GM23248 (cell line): ENCODE results near the gene NUP153.

Source experiments
- EZH2 ChIP-seq: fragments of 200-600 bp; sonication (generic); IDR thresholded peaks from 2 replicates; pipeline ENCODE4 v1.6.1; 2018; ENCODE audit warnings: antibody characterized with exemption, mild to moderate bottlenecking; ENCODE audit not compliant: insufficient read depth, poor library complexity, severe bottlenecking
- EZH2phosphoT487 ChIP-seq: fragments of 200-600 bp; sonication (generic); IDR thresholded peaks from 2 replicates; pipeline ENCODE4 v1.6.1; 2018; ENCODE audit warnings: antibody characterized with exemption, moderate library complexity, mild to moderate bottlenecking, low read depth; ENCODE audit not compliant: insufficient read depth

DNA sequence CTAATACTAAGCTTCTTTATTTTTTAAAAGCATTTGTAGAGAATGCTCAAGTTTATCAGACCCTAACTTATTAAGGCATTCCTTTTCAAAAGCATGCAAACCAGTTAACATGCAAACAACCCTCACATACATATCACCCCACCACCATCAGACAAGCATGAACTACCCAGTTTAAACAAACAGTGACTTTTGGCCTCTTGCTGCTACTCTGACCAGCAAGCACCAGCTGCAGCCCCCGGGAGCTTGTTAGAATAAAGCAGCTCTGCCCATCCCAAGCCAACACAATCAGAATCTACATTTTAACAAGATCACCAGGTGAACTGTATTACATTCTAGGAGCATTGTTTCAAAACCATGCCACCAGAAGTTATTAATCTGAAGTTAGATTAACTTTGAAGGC is 5.9 kb upstream of the NUP153 start:
- TF ChIP-seq EZH2: no peak
- no peak for TF ChIP-seq EZH2phosphoT487
